GM18517 (cell line): ENCODE results near the gene CCDC124.

Source experiments
- ATAC-seq: cut with Tn5 transposase; IDR thresholded peaks from one replicate; pipeline ENCODE4 v1.9.1; 2021; ENCODE audit warnings: mild to moderate bottlenecking, moderate library complexity; ENCODE audit not compliant: unreplicated experiment

Gene CCDC124

GRCh38 chr19:17933414-17934129 lies 757 bp downstream of the CCDC124 start:
- no peak for ATAC-seq

DNA sequence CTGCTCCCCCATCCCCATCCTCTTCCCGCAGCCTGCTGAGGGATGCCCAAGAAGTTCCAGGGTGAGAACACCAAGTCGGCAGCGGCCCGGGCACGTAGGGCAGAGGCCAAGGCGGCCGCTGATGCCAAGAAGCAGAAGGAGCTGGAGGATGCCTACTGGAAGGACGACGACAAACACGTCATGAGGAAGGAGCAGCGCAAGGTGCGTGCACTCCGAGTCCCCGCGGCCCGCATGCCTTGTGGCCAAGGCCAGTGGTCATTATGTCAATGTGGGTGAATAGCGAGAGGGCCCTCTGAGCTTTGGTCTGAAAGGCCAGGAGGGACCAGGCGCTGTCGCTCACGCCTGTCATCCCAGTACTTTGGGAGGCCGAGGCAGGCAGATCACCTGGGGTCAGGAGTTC lies 3.6 kb downstream of the CCDC124 start:
- no peak for ATAC-seq

DNA sequence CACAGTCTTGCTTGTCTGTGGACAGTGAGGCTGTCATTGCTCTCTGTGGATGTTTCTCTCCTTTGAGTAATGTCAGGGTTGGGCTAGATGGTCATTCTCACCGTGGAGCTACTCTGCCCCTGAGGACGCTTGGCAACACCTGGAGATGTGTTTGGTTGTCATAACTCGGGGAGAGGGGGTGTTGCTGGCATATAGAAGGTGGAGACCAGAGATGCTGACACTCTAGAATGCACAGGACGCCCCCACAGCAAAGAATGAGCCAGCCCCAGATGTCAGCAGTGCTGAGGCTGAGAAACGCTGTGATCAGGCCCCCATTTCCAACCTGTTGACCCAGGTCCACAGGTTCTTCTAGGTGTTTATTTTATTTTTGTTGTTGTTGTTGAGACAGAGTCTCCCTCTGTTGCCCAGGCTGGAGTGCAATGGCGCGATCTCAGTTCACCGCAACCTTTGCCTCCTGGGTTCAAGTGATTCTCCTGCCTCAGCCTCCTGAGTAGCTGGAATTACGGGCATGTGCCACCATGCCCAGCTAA lies 4.6 kb downstream of the CCDC124 start:
- no peak for ATAC-seq

- no peak for ATAC-seq
These were observed 5.5 kb downstream of the CCDC124 start for GRCh38 chr19:17938092-17938845.

DNA sequence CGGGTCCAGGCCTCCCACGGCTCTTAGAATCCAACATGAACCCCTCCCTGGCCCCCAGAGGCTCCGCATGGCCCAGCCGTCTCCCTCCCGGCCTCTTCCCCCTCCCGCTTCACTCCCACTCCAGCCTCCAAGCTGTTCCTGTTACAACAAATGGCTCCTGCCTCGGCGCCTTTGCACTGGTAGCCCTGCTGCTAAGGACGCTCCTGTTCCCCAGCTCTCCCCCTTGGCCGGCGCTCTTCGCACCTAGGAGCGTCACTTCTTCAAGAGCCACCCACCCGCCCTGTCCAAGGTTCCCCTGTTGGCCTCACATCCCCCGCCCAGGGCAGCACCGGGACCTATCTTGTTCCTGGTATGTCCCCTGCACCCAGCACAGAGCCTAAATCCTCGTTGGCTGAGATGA lies 9.4 kb downstream of the CCDC124 start:
- no peak for ATAC-seq

GRCh38 chr19:17942582-17943273 lies 9.9 kb downstream of the CCDC124 start:
- ATAC-seq: no peak

DNA sequence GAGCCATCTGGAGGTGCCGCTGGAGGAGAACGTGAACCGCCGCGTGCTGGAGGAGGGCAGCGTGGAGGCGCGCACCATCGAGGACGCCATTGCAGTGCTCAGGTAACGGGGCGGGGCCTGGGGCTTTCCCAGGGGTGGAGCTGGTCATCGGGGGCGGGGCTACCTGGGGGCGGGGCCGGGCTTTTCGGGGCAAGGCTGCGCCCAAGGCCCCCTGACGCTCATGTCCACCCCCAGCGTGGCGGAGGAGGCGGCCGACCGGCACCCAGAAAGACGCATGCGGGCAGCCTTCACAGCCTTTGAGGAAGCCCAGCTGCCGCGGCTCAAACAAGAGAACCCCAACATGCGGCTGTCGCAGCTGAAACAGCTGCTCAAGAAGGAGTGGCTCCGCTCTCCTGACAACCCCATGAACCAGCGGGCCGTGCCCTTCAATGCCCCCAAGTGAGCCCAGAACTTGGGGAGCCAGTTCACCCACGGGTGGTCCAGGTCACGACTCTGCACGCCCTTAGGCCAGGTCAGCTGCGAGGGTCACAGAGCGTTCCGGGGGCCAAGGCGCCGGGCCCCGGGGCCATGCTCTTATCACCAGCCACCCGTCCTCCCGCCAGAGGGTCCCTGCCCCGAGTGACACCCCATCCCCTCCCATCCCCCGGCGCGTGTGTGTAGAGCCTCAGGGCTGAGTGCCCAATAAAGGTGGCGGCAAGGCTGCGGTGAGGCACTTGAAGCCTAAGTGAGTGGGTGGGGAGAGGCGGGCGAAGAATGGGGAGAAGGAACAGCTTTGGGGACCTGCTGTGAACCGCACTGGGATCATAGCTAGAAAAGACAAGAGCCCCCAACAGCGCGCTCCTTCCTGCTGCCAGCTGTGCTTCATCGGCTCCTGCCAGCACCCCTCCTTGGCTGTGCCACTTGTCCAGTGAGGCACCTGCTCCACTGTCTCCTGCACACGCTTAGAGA lies 10.7 kb downstream of the CCDC124 start:
- no peak for ATAC-seq

- ATAC-seq: no peak
These were observed 11.5 kb downstream of the CCDC124 start for GRCh38 chr19:17944301-17944700.

- ATAC-seq: peak; percentile 37
These were observed 14.4 kb downstream of the CCDC124 start for GRCh38 chr19:17946965-17947784.

- ATAC-seq: peak; percentile 45
These were observed 15.1 kb downstream of the CCDC124 start for GRCh38 chr19:17947815-17948513.

DNA sequence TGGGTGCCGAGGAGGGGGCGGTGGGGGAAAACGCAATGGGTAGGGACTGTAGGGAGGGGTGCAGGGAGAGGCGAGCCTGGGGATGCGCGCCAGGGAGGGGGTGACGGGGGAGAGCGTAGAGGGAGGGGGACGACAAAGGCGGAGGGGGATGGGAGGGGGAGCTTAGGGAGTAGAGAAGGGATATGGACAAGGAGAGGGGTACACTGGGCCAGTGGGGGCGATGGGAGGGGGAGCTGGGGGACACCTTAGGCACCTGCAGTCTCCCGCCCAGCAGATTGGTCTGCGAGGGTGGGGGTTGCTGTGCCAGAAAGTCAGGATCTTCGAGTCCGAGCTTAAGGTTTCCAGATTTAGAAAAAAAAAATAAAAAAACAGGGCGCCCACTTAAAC lies 15.7 kb downstream of the CCDC124 start:
- no peak for ATAC-seq

DNA sequence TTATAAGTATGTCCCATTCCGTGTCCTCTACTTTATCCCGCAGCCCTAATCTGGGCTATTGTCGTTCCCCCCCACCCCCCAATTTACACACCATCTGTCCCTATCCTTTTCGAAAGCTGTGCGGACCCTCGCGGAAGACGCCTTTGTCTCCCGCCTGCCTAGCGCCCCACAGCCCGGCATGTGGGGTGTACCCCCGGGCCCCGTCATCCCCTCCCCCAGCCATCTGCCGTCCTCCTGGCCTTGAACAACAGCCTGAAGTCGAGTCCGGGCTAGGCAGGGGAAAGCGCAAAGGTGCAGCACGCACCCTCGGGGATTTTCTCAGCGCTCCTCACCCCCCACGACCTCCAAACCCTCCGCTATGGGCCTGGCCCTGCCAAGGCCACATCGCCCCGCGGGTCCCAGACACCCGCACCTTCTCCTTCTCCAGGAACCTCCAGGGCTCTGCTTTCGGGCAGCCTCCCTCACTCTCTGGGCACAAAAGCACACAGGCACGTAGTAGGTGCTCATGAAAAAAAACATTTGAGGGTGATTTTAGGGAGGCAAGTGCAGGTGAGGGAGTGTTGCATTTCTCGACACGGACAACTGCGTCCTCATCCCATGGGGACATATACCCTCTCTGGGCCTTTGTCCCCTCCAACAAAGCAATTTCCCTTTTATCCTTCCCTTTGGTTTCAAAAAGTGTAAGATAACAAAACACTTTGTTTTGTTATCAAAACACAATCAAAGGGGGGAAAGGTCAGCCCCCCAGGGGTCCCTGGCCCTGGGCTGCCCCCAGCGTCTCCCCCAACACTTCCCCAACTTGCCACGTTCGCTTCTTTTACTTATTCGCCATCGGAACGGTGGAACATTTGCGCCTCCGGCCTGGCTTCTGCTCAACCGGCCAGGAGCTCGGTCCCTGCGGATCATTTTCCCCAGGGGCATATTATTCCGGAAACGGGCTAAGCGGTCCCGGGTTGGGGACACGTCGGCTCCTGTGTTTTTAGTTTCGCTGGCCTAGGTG lies 16.4 kb downstream of the CCDC124 start:
- no peak for ATAC-seq

- no peak for ATAC-seq
These were observed 17.1 kb downstream of the CCDC124 start for GRCh38 chr19:17949956-17950309.

- ATAC-seq: no peak
These were observed 17.7 kb downstream of the CCDC124 start for GRCh38 chr19:17950310-17951156.

- no peak for ATAC-seq
These were observed 18.6 kb downstream of the CCDC124 start for GRCh38 chr19:17951157-17951989.
